GM19328 (cell line): Measurements from ENCODE around the gene SPX.

Experiments used
- ATAC-seq: cut with Tn5 transposase; IDR thresholded peaks from one replicate; pipeline ENCODE4 v1.9.1; 2021; ENCODE audit warnings: mild to moderate bottlenecking, moderate library complexity; ENCODE audit not compliant: unreplicated experiment

SPX gene

GRCh38 chr12:21538061-21538653 is 12.1 kb downstream of the SPX start:
- no peak for ATAC-seq

GRCh38 chr12:21539797-21540196 is 13.7 kb downstream of the SPX start:
- no peak for ATAC-seq

- ATAC-seq = no peak
These were observed 15.7 kb downstream of the SPX start for GRCh38 chr12:21541773-21542172.

- ATAC-seq = no peak
These were observed 16.3 kb downstream of the SPX start for GRCh38 chr12:21542403-21542802.

GRCh38 chr12:21543151-21543550 is 17.1 kb downstream of the SPX start:
- ATAC-seq = no peak

- ATAC-seq = no peak
These were observed 19.5 kb downstream of the SPX start for GRCh38 chr12:21545557-21545956.

- no peak for ATAC-seq
These were observed 20.6 kb downstream of the SPX start for GRCh38 chr12:21546716-21547115.

- ATAC-seq = no peak
These were observed 21.3 kb downstream of the SPX start for GRCh38 chr12:21547437-21547836.

GRCh38 chr12:21551841-21552465 is 25.9 kb downstream of the SPX start:
- ATAC-seq = no peak

GRCh38 chr12:21552635-21553328 is 26.7 kb downstream of the SPX start:
- no peak for ATAC-seq

GRCh38 chr12:21553329-21553675 is 27.2 kb downstream of the SPX start:
- ATAC-seq = no peak

- no peak for ATAC-seq
These were observed 32.1 kb downstream of the SPX start for GRCh38 chr12:21558100-21558679.

- ATAC-seq = no peak
These were observed 33.9 kb downstream of the SPX start for GRCh38 chr12:21559855-21560569.

GRCh38 chr12:21561158-21561557 is 35.1 kb downstream of the SPX start:
- ATAC-seq = no peak

- ATAC-seq = no peak
These were observed 36.8 kb downstream of the SPX start for GRCh38 chr12:21562859-21563258.

GRCh38 chr12:21566223-21566906 is 40.3 kb downstream of the SPX start:
- ATAC-seq = no peak

GRCh38 chr12:21566907-21567394 is 40.9 kb downstream of the SPX start:
- ATAC-seq = no peak

GRCh38 chr12:21568115-21568514 is 42.0 kb downstream of the SPX start:
- ATAC-seq = no peak

- ATAC-seq = no peak
These were observed 45.0 kb downstream of the SPX start for GRCh38 chr12:21571046-21571445.

- no peak for ATAC-seq
These were observed 47.8 kb downstream of the SPX start for GRCh38 chr12:21573733-21574358.
